Stimulated activated CD4-positive, alpha-beta T cell treated with anti-CD3 and anti-CD28 coated beads, Interleukin-12 subunit alpha, Interleukin-12 subunit beta, amount 100 ng/mL, for 48 hours (primary cell): Measurements from ENCODE around the gene WDSUB1.

Experiments
- DNase-seq, 3 donors: peaks; one replicate each; pipeline ENCODE4 v3.0.0-alpha.2; 2020; ENCODE audit warnings: low read depth in 2 of 3, low spot score in 1 of 3

WDSUB1 gene

DNA sequence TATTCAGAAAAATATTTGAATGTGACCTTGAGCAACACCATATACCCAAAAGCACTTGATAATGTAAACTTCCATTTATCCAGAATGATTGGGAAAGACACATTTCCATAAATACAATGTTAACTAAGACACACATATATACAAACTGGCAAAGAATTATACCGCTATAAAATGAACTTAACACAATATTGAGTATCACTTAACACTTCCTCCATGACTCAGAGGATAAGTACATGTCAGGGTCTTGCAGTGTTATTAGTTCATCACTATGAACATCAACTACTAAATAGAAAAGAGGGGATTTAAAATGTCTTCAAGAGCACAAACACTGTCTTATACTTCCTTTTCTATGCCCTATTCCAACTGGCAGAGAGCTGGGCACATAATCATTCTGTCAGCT is 18.6 kb downstream of the WDSUB1 start:
- no peak for DNase-seq

- DNase-seq = no peak
These were observed 19.9 kb downstream of the WDSUB1 start for GRCh38 chr2:159266554-159266953.

DNA sequence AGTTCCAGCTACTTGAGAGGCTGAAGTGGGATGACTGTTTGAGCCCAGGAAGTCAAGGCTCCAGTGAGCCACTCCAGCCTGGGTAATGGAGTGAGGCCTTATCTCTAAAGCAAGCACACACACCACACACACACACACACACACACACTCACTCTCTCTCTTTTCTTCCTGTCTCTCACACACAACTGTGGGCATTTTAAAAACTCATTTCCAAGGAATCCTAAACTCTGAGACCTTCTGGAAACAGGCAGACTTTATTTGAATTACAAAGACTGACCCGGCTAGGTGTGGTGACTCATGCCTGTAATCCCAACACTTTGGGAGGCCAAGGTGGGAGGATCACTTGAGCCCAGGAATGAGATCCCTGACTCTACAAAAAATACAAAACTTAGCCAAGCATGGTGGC is 21.3 kb downstream of the WDSUB1 start:
- no peak for DNase-seq

DNA sequence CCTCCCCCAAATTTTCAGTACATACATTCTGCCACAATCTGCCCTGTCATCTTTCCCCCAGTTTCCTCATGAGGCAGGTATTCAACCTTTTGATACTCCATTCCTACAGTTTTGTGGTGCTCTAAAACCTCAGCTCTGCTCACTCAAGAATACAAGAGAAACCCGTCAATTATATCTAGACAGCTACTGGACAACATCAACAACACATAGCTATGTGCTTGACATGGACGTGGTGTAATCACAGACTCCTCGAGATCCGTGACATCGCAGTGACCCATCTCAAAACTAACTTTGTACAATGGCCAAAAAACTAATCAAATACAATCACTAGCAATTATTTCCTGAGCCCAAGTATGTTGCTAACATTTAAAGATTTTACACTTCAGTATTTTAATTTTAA is 23.6 kb downstream of the WDSUB1 start:
- no peak for DNase-seq

DNA sequence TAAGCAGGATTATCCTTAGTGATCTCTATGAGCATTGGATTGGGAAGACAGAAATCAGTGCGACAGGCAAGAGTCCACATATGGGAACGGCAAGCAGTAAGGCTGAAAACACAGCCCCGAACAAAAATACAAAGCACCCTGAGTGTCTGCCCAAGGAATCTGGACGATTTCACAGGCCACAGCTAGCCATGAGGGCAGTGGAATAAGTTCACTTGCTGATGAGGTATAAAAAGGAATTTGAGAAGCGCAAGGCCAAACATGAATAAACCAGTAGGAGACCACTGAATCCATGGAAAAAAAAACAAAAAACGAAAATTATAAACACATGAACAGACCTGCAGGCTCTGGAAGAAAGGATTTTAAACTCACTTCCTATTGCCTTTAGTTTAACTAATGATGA is 24.3 kb downstream of the WDSUB1 start:
- DNase-seq = no peak

DNA sequence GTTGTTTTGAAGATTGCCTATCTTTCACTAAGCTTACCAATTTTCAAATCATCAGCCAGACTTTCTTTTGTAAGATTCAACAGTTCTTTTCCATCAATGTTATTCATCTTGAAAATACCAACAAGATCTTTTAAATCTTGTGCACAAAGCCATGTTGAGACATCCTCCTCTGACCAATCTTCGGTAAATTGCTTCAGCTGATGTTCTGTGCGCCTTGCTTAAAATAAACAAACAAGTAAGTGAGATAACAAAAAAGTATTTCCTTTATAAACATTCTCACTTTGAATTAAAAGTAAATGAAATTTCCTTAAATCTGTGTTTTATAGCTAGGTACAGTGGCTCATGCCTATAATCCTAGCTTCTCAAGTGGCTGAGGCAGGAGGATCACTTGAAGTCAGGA is 30.3 kb downstream of the WDSUB1 start:
- no peak for DNase-seq

GRCh38 chr2:159252905-159253304 is 33.6 kb downstream of the WDSUB1 start:
- DNase-seq = no peak

- DNase-seq = no peak
These were observed 35.0 kb downstream of the WDSUB1 start for GRCh38 chr2:159251296-159252173.

GRCh38 chr2:159249990-159250715 is 36.4 kb downstream of the WDSUB1 start:
- DNase-seq = no peak

- DNase-seq = no peak
These were observed 40.0 kb downstream of the WDSUB1 start for GRCh38 chr2:159246325-159246988.

GRCh38 chr2:159243529-159243928 is 43.0 kb downstream of the WDSUB1 start:
- no peak for DNase-seq

- DNase-seq = no peak
These were observed 51.6 kb downstream of the WDSUB1 start for GRCh38 chr2:159234868-159235267.

GRCh38 chr2:159232456-159233170 is 53.9 kb downstream of the WDSUB1 start:
- DNase-seq = no peak

DNA sequence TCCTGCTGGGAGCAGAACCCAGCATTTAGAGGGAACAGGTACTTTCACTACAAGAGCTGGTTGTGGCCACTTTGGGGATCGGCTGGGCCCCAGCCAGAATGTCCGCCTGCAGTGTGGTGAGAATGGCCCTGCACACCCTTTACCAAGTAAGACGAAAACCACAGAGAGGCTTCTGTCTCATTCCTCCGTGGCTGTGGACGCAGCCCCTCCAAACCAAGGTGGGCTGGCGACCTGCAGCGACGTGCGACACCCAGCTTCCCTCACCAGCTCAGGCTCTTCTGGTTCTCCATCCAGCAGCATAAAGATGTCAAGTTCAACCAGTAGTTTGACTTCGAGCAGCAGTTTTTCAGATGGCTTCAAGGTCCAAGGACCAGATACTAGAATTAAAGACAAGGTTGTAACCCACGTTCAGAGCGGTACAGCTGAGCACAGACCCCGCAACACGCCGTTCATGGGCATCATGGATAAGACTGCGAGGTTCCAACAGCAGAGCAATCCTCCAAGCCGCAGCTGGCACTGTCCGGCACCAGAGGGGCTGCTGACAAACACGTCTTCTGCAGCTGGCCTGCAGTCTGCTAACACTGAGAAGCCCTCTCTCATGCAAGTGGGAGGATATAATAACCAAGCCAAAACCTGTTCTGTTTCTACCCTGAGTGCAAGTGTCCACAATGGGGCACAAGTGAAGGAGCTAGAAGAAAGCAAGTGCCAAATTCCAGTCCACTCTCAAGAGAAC is 56.2 kb downstream of the WDSUB1 start:
- no peak for DNase-seq

GRCh38 chr2:159229476-159230144 is 56.9 kb downstream of the WDSUB1 start:
- no peak for DNase-seq

- DNase-seq = no peak
These were observed 58.4 kb downstream of the WDSUB1 start for GRCh38 chr2:159228081-159228581.

GRCh38 chr2:159227467-159227866 is 59.0 kb downstream of the WDSUB1 start:
- DNase-seq = no peak

DNA sequence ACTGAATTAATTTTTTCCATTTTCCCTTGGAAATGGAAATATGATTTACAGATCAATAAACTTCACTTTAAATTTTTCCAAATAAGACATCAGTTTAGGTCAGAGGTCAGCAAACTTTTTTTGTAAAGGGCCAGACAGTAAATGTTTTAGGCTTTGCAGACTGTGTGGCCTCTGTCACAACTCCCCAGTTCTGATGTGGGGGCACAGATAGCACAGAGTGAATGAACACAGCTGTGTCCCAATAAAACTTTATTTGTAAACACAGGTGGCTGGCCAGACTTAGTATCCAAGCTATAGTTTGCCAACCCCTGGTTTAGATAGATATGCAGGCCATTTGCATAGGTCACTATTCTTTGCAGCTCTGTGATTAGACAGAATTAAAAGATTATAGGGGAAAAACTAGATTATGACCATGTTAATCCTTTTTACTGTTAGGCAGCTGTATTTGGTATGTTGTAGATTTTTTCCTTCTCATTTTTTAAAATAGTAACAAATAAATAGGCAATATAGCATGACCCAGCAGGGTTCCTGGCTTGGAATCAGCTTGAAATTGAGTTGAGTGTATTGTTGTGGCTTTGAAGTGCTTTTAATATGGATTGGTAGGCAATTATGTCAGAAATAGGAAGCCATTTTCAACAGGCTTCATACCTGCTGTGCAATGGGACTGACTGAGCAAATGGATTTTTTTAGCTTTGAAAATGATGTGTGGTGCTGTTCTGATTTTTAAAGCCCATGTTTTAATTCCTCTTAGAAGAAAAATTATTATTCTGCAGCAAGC is 59.7 kb downstream of the WDSUB1 start:
- no peak for DNase-seq

- peak in 1 of 3 donors; percentile 14 for DNase-seq
These were observed 60.4 kb downstream of the WDSUB1 start for GRCh38 chr2:159226059-159226461.
